Calu3 (cell line): ENCODE results near the gene COG4. TPM values are rescaled to one million over a fixed set of nuclear protein-coding genes. Genes with fewer than 3 reads are reported as not detected.

ENCODE experiments used
- BruUV-seq: library from RNA; stranded (reverse); fragments of 400-500 nt; replicated peaks from 2 replicates; lab custom pipeline; 2021; lab: Mats Ljungman, UMichigan
- CTCF ChIA-PET: fragments of 300-600 bp; sonication (Branson Sonifier 250); formaldehyde crosslinking; loops from one replicate; lab custom pipeline; 2022; ENCODE audit warnings: antibody characterized with exemption; lab: Charles Lee
- DNase-seq: peaks from one replicate; pipeline ENCODE4 v3.0.0; 2022
- H3K27ac Mint-ChIP-seq: one replicate; pipeline ENCODE4 v1.8.0; 2022; ENCODE audit warnings: mixed read lengths; ENCODE audit not compliant: unreplicated experiment
- H3K27me3 Mint-ChIP-seq: one replicate; pipeline ENCODE4 v1.8.0; 2022; ENCODE audit warnings: mixed read lengths; ENCODE audit not compliant: unreplicated experiment
- H3K36me3 Mint-ChIP-seq: one replicate; pipeline ENCODE4 v1.8.0; 2022; ENCODE audit warnings: mild to moderate bottlenecking, moderate library complexity, mixed read lengths; ENCODE audit not compliant: insufficient read depth, unreplicated experiment
- H3K4me1 Mint-ChIP-seq: one replicate; pipeline ENCODE4 v1.8.0; 2022; ENCODE audit warnings: mild to moderate bottlenecking, low read depth, mixed read lengths; ENCODE audit not compliant: unreplicated experiment
- H3K4me3 Mint-ChIP-seq: one replicate; pipeline ENCODE4 v1.8.0; 2022; ENCODE audit warnings: mild to moderate bottlenecking, low read depth, moderate library complexity, mixed read lengths; ENCODE audit not compliant: unreplicated experiment
- H3K9me3 Mint-ChIP-seq: one replicate; pipeline ENCODE4 v1.8.0; 2022; ENCODE audit warnings: low read depth, mixed read lengths; ENCODE audit not compliant: unreplicated experiment
- CTCF ChIP-seq: fragments of 200-600 bp; IDR thresholded peaks from one replicate; pipeline ENCODE4 v1.8.0; 2022; ENCODE audit warnings: antibody characterized with exemption; ENCODE audit not compliant: unreplicated experiment
- intact Hi-C: fragments of 100-400 bp; cut with micrococcal nuclease; formaldehyde crosslinking; loops from one replicate; pipeline ENCODE4 v1.10.0; 2022; ENCODE audit not compliant: unreplicated experiment
- total RNA-seq: library from RNA; stranded (reverse); gene quantifications from 2 replicates; pipeline ENCODE4 v1.2.3, GENCODE V29; 2022

COG4 gene
- total RNA-seq, 1 experiment from 2014 or later: 88.6 TPM

- TSS peak; percentile 56 for BruUV-seq
- Mint-ChIP-seq H3K4me1 (peaks cover 14% of the 10 kb centered on the region), H3K27me3 (no peaks in the 10 kb centered on the region), H3K4me3 (no peak overlapping the region), H3K36me3 (peaks cover 32% of the 10 kb centered on the region), H3K27ac (no peak overlapping the region), H3K9me3 (no peaks in the 10 kb centered on the region)
- no peak for DNase-seq
- TF ChIP-seq CTCF: no peak
- intact Hi-C loops: no loop called here
- CTCF ChIA-PET: interaction anchor here (0.6 kb wide), 1 partner anchor 63 kb away, joined by 11 read pairs; no protein-coding TSS in a partner anchor
These were observed 42.9 kb downstream of the COG4 start for GRCh38 chr16:70480127-70481105.

- TF ChIP-seq CTCF: no peak
- Mint-ChIP-seq H3K4me3 (no peak overlapping the region), H3K27me3 (no peaks in the 10 kb centered on the region), H3K27ac (no peak overlapping the region), H3K9me3 (no peaks in the 10 kb centered on the region), H3K36me3 (peaks cover 32% of the 10 kb centered on the region), H3K4me1 (peaks cover 14% of the 10 kb centered on the region)
- intact Hi-C loops: no loop called here
- CTCF ChIA-PET: no interaction called here
- no TSS peak for BruUV-seq
- no peak for DNase-seq
These were observed 44.4 kb downstream of the COG4 start for GRCh38 chr16:70478912-70479341.

- H3K27me3 Mint-ChIP-seq: no peaks in the 10 kb centered on the region
- H3K4me1 Mint-ChIP-seq: peaks cover 14% of the 10 kb centered on the region
- intact Hi-C loops: no loop called here
- CTCF ChIA-PET: interaction anchor here (1.0 to 2.3 kb wide), 2 partner anchors 70 to 98 kb away, joined by 6 to 13 read pairs; no protein-coding TSS in a partner anchor
- no peak for DNase-seq
- H3K9me3 Mint-ChIP-seq: no peaks in the 10 kb centered on the region
- H3K27ac Mint-ChIP-seq: no peak overlapping the region
- no peak for TF ChIP-seq CTCF
- no TSS peak for BruUV-seq
- H3K36me3 Mint-ChIP-seq: peaks cover 32% of the 10 kb centered on the region
- H3K4me3 Mint-ChIP-seq: no peak overlapping the region
These were observed 45.2 kb downstream of the COG4 start for GRCh38 chr16:70478169-70478568.

GRCh38 chr16:70476272-70477020, 46.9 kb downstream of the COG4 start:
- Mint-ChIP-seq H3K9me3 (no peaks in the 10 kb centered on the region), H3K36me3 (peaks cover 38% of the 10 kb centered on the region), H3K4me3 (peak overlapping the region; percentile 43), H3K27me3 (no peaks in the 10 kb centered on the region), H3K4me1 (peaks cover 14% of the 10 kb centered on the region), H3K27ac (peak overlapping the region; percentile 66)
- no peak for TF ChIP-seq CTCF
- intact Hi-C loops: loop anchor here (2.0 kb wide), 1 partner anchor 96 kb away; no protein-coding TSS in a partner anchor
- DNase-seq: peak; percentile 72
- CTCF ChIA-PET: interaction anchor here (0.5 to 2.3 kb wide), 9 partner anchors 9 to 295 kb away, joined by 3 to 13 read pairs (median 4); no protein-coding TSS in a partner anchor
- no TSS peak for BruUV-seq
